H9 (cell line): ENCODE data around the gene TBCK. TPM values are rescaled to one million over a fixed set of nuclear protein-coding genes. Genes with fewer than 3 reads are reported as not detected.

Source experiments
- DNase-seq: peaks from one replicate; pipeline ENCODE4 v3.0.0-alpha.2; 2017
- H2AFZ ChIP-seq: one replicate; pipeline ENCODE4 v1.6.1; 2013; ENCODE audit warnings: mild to moderate bottlenecking, low read length, control low read depth, moderate library complexity
- H2AK5ac ChIP-seq: 2 replicates; pipeline ENCODE4 v1.6.1; 2013; ENCODE audit warnings: low read length, control low read depth, mixed read lengths; ENCODE audit not compliant: insufficient read length
- H2BK120ac ChIP-seq: one replicate; pipeline ENCODE4 v1.6.1; 2013; ENCODE audit warnings: low read depth, mild to moderate bottlenecking, low read length, control low read depth, inconsistent platforms; ENCODE audit not compliant: poor library complexity, severe bottlenecking
- H2BK12ac ChIP-seq: 2 replicates; pipeline ENCODE4 v1.6.1; 2013; ENCODE audit warnings: low read length, control low read depth, mixed read lengths, low read depth; ENCODE audit not compliant: insufficient read length
- H2BK15ac ChIP-seq: 2 replicates; pipeline ENCODE4 v1.6.1; 2013; ENCODE audit warnings: low read depth, low read length, control low read depth
- H2BK20ac ChIP-seq: one replicate; pipeline ENCODE4 v1.6.1; 2013; ENCODE audit warnings: low read depth, mild to moderate bottlenecking, low read length, control low read depth, inconsistent platforms; ENCODE audit not compliant: poor library complexity, severe bottlenecking
- H2BK5ac ChIP-seq: 2 replicates; pipeline ENCODE4 v1.6.1; 2013; ENCODE audit warnings: low read length, control low read depth, mixed read lengths; ENCODE audit not compliant: insufficient read length
- H3K14ac ChIP-seq: 2 replicates; pipeline ENCODE4 v1.6.1; 2013; ENCODE audit warnings: low read length, control low read depth; ENCODE audit not compliant: insufficient read depth
- H3K18ac ChIP-seq: 2 replicates; pipeline ENCODE4 v1.6.1; 2013; ENCODE audit warnings: low read depth, mild to moderate bottlenecking, mixed read lengths, low read length, control low read depth; ENCODE audit not compliant: insufficient read length
- H3K23ac ChIP-seq: 2 replicates; pipeline ENCODE4 v1.6.1; 2013; ENCODE audit warnings: low read length, control low read depth, mixed read lengths, low read depth; ENCODE audit not compliant: insufficient read length
- H3K23me2 ChIP-seq: 2 replicates; pipeline ENCODE4 v1.6.1; 2013; ENCODE audit warnings: low read depth, mild to moderate bottlenecking, mixed read lengths, low read length, control low read depth; ENCODE audit not compliant: insufficient read length, poor library complexity, severe bottlenecking
- H3K27ac ChIP-seq: 2 replicates; pipeline ENCODE4 v1.5.1; 2013; ENCODE audit warnings: low read length, control low read depth, mixed read lengths, low read depth; ENCODE audit not compliant: insufficient read length
- H3K27me3 ChIP-seq: 2 replicates; pipeline ENCODE4 v1.6.1; 2013; ENCODE audit warnings: low read length, control low read depth, inconsistent platforms; ENCODE audit not compliant: insufficient read depth
- H3K4ac ChIP-seq: 2 replicates; pipeline ENCODE4 v1.6.1; 2013; ENCODE audit warnings: low read depth, mild to moderate bottlenecking, control low read depth, inconsistent platforms, low read length, moderate library complexity
- H3K4me1 ChIP-seq: 2 replicates; pipeline ENCODE4 v1.6.1; 2013; ENCODE audit warnings: low read length, control low read depth, inconsistent platforms; ENCODE audit not compliant: insufficient read depth
- H3K4me2 ChIP-seq: 2 replicates; pipeline ENCODE4 v1.6.1; 2013; ENCODE audit warnings: low read length, control low read depth, mixed read lengths; ENCODE audit not compliant: insufficient read length, insufficient read depth
- H3K56ac ChIP-seq: 2 replicates; pipeline ENCODE4 v1.6.1; 2013; ENCODE audit warnings: low read depth, mild to moderate bottlenecking, mixed read lengths, low read length, control low read depth; ENCODE audit not compliant: insufficient read length
- H3K79me1 ChIP-seq: 2 replicates; pipeline ENCODE4 v1.6.1; 2013; ENCODE audit warnings: low read depth, mild to moderate bottlenecking, moderate library complexity, low read length, control low read depth, inconsistent platforms; ENCODE audit not compliant: insufficient read depth, poor library complexity, severe bottlenecking
- H3K79me2 ChIP-seq: 2 replicates; pipeline ENCODE4 v1.6.1; 2013; ENCODE audit warnings: low read length, control low read depth, inconsistent platforms; ENCODE audit not compliant: insufficient read depth
- H3K9ac ChIP-seq: 2 replicates; pipeline ENCODE4 v1.6.1; 2013; ENCODE audit warnings: low read length, control low read depth, mixed read lengths; ENCODE audit not compliant: insufficient read length; ENCODE audit errors: extremely low read depth
- H3K9me3 ChIP-seq: one replicate; pipeline ENCODE4 v1.6.1; 2013; ENCODE audit warnings: low read depth, low read length, inconsistent platforms; ENCODE audit not compliant: control insufficient read depth
- H3T11ph ChIP-seq: one replicate; pipeline ENCODE4 v1.6.1; 2013; ENCODE audit warnings: mild to moderate bottlenecking, low read length, control low read depth, inconsistent platforms
- H4K20me1 ChIP-seq: one replicate; pipeline ENCODE4 v1.6.1; 2013; ENCODE audit not compliant: control insufficient read depth, insufficient read length, insufficient read depth
- H4K5ac ChIP-seq: 2 replicates; pipeline ENCODE4 v1.6.1; 2013; ENCODE audit warnings: low read depth, mild to moderate bottlenecking, mixed read lengths, low read length, control low read depth; ENCODE audit not compliant: insufficient read length
- H4K8ac ChIP-seq: replicated peaks from 2 replicates; pipeline ENCODE4 v1.6.1; 2013; ENCODE audit warnings: low read length, control low read depth, mixed read lengths, low read depth; ENCODE audit not compliant: insufficient read length
- H4K91ac ChIP-seq: 2 replicates; pipeline ENCODE4 v1.6.1; 2013; ENCODE audit warnings: low read depth, mild to moderate bottlenecking, moderate library complexity, mixed read lengths, low read length, control low read depth; ENCODE audit not compliant: insufficient read length
- H3K27ac Mint-ChIP-seq, 3 experiments: 2 replicates in 2 of 3; 3 replicates in 1 of 3; pipeline ENCODE4 v1.8.0; 2020 to 2021; ENCODE audit warnings: mixed read lengths in 3 of 3, mild to moderate bottlenecking in 1 of 3, moderate library complexity in 1 of 3
- H3K27me3 Mint-ChIP-seq: 2 replicates; pipeline ENCODE4 v1.8.0; 2021; ENCODE audit warnings: low read depth, mild to moderate bottlenecking, moderate library complexity, mixed read lengths
- H3K36me3 Mint-ChIP-seq, 3 experiments: 2 replicates in 2 of 3; 3 replicates in 1 of 3; pipeline ENCODE4 v1.8.0; 2020 to 2021; ENCODE audit warnings: low read depth in 3 of 3, mixed read lengths in 3 of 3; ENCODE audit not compliant: insufficient read depth in 1 of 3
- H3K4me1 Mint-ChIP-seq, 2 experiments: 2 replicates each; pipeline ENCODE4 v1.8.0; 2020; ENCODE audit warnings: mixed read lengths in 2 of 2
- H3K4me3 Mint-ChIP-seq, 2 experiments: 2 replicates in 1 of 2; 3 replicates in 1 of 2; pipeline ENCODE4 v1.8.0; 2020 to 2021; ENCODE audit warnings: mild to moderate bottlenecking in 2 of 2, mixed read lengths in 2 of 2, moderate library complexity in 1 of 2
- H3K9me3 Mint-ChIP-seq, 2 experiments: 2 replicates in 1 of 2; 3 replicates in 1 of 2; pipeline ENCODE4 v1.8.0; 2020; ENCODE audit warnings: mild to moderate bottlenecking in 2 of 2, mixed read lengths in 2 of 2, moderate library complexity in 1 of 2
- CTCF ChIP-seq: fragments of 200-600 bp; sonication (generic); conservative IDR thresholded peaks from 3 replicates; pipeline ENCODE4 v1.8.0; 2021; ENCODE audit warnings: antibody characterized with exemption, mild to moderate bottlenecking
- WGBS: extraction: QIAGEN DNeasy Blood & Tissue Kit; methylation state at CpG from one replicate; pipeline ENCODE4 v1.1.7; 2013; ENCODE audit warnings: missing lambda C conversion rate, low lambda C conversion rate, mixed read lengths; ENCODE audit not compliant: insufficient read length; ENCODE audit errors: extremely low coverage; 5-methylcytosine and 5-hydroxymethylcytosine counted together
- total RNA-seq: library from RNA; stranded (reverse); gene quantifications from 2 replicates; pipeline ENCODE4 v1.2.1, GENCODE V29; 2021

TBCK gene
- total RNA-seq, 1 experiment from 2014 or later, result 22.1 TPM

GRCh38 chr4:106286611-106287010, 29.4 kb downstream of the TBCK start:
- Histone ChIP-seq H2AK5ac (no peak overlapping the region), H4K91ac (no peak overlapping the region), H3T11ph (no peak overlapping the region), H3K18ac (no peak overlapping the region), H4K5ac (no peak overlapping the region), H2BK20ac (no peak overlapping the region), H2BK12ac (no peak overlapping the region), H4K8ac (no peak overlapping the region), H2BK120ac (no peak overlapping the region), H4K20me1 (no peaks in the 10 kb centered on the region), H3K27me3 (no peaks in the 10 kb centered on the region), H2AFZ (no peak overlapping the region), H2BK5ac (no peak overlapping the region), H3K9ac (no peak overlapping the region), H3K4me2 (no peak overlapping the region), H3K79me2 (no peaks in the 10 kb centered on the region), H3K23me2 (no peaks in the 10 kb centered on the region), H3K14ac (no peak overlapping the region), H3K23ac (no peak overlapping the region), H3K27ac (peak overlapping the region; percentile 49), H3K79me1 (no peaks in the 10 kb centered on the region), H2BK15ac (no peak overlapping the region), H3K4me1 (no peaks in the 10 kb centered on the region; the same call in 1 of the 2 replicates), H3K9me3 (no peaks in the 10 kb centered on the region), H3K4ac (no peak overlapping the region), H3K56ac (no peak overlapping the region)
- no peak overlapping the region for H3K4me3 Mint-ChIP-seq
- no peak for DNase-seq
- H3K9me3 Mint-ChIP-seq, result no peaks in the 10 kb centered on the region
- WGBS, result no CpG with 5 or more reads among the region's 8 CpGs
- peak overlapping the region; percentile 27 to 93 (median 67); a peak in 4 of 7 replicates for H3K27ac Mint-ChIP-seq
- peaks cover 0 to 11% (median 4%) of the 10 kb centered on the region in 3 experiments; a peak in 4 of 7 replicates for H3K36me3 Mint-ChIP-seq
- no peaks in the 10 kb centered on the region for H3K27me3 Mint-ChIP-seq
- no peak for TF ChIP-seq CTCF
- H3K4me1 Mint-ChIP-seq, result peaks cover 3 to 6% of the 10 kb centered on the region in 2 experiments; a peak in 3 of 4 replicates
